ENCODE results near the gene TTC34.

TTC34 gene

DNA sequence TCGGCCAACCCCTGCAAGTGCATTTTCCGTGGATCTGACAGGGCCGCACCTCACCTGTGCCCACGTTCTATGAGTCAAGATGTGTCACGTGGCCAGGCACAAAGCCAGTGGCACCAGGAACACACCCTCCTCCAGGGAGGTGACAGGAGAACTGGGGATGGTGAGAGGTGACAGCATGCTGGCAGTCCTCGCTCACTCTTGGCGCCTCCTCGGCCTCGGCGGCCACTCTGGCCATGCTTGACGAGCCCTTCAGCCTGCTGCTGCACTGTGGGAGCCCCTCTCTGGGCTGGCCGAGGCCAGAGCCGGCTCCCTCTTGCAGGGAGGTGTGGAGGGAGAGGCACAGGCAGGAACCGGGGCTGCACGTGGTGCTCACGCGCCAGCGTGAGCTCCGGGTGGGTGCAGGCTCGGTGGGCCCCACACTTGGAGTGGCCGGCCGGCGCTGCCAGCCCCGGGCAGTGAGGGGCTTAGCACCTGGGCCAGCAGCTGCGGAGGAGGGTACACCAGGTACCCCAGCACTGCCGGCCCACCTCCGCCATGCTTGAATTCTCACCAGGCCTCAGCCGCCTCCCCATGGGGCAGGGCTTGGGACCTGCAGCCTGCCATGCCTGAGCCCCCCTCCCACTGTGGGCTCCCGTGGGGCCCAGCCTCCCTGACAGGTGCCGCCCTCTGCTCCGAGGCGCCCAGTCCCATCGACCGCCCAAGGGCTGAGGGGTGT is 11.6 kb upstream of the TTC34 start:
- no peak for DNase-seq (ENCODE audit: low read depth)

DNA sequence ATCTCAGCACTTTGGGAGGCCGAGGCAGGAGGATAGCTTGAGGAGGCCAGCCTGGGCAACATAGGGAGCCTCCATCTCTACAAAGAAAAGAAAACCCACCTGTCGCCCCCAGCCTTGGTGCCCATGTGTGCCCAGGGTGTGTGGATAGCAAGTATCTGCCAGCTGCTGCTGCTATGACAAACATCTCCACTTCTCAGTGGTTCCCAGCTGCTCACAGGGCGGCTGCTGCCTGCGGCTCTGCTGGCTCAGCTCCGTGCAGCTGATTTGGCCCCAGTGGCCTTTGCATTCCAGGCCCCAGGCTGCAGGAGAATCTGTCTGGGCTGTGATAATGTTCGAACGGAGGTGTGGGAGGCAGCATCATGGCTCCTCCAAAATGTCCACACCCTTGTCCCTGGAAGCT is 10.6 kb upstream of the TTC34 start:
- DNase-seq (ENCODE audit: low read depth), result no peak

- no peak for DNase-seq (ENCODE audit: low read depth)
These were observed 10.0 kb upstream of the TTC34 start for GRCh38 chr1:2811533-2811918.

DNA sequence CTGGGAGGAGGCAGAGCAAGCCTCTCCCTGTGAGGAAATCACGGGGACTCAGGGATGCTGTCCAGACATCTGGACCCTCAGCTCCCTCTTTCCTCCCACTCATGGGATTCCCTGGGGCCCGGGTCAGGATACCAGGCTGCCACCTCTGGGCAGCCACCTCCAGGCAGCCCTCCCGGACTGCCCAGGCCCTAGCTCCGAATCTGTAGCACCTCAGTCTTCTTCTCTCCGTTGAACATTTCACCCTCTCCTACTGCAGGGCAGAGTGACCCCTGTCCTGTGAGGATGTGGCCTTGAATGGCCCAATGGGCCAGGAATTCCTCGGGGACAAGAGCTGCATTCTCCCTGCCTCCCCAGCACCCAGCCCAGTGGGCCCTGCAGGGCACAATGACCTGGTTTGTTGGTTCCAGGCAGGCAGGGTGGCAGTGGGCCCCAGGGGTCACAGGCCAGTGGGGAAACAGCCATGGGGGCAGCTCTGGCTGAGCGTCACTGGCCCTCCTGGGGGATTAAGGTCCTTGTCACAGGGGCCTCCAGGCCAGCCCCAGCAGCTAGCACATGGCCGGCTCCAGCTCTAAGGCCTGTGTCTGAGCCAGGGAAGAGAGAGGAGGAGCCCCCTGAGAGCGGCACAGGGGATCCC is 9.5 kb upstream of the TTC34 start:
- no peak for DNase-seq (ENCODE audit: low read depth)

GRCh38 chr1:2810281-2810680 is 8.8 kb upstream of the TTC34 start:
- DNase-seq (ENCODE audit: low read depth), result no peak

DNA sequence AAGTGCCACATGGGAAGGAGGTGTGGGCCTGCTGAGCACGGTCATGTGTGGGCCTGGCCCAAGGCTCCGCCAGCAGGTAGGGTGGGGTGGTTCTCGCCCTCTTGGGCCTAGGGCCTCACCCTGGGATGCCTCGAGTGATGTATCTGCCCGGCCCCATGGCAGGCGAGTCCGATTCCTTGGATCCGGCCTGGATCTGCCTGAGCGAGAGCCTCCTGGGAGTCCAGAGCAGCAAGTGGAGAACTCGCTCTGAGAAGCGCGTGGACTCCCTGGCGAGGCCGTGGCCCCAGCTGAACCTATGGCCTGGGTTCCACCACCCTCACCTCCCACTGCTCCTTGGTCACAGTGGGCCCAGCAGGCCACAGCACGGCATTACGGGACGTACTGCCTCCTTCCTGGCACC is 8.2 kb upstream of the TTC34 start:
- DNase-seq (ENCODE audit: low read depth), result no peak

DNA sequence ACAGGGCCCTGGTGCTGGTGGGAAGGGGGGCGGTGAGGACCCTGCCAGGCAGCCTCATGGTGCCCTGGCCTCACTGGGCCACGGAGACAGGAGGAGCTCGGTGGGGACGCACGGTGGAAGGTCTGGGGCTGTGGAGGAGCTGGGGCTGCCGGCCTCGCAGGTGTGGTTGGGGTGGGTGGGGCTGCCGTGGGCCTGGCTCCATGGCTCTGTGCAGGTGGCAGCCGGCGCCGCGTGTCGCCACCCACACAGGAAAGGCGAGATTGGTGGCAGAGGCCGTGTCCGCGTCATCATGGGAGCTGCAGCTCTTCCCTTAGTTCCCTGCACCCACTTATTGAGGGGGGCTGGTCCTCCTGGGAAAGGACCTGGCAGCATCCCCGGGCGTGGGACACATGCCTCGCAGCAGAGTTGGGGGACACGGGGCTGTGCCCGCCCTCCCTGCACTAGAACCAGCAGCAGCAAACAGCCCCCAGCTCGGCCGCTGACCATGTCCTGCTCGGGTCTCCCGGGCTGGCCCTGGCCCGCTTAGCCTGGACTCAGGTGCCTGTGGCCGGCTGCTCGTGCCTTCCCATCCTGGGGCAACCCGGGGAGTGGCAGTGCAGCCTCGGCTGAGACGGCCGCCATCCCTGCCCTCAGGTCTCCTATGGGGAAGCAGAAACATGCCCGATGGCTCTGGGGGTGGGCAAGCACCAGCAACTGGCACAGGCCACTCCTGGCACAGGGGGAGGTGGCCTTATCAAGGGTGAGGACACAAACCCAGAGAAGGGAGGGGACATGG is 7.5 kb upstream of the TTC34 start:
- no peak for DNase-seq (ENCODE audit: low read depth)

GRCh38 chr1:2808386-2808705 is 6.9 kb upstream of the TTC34 start:
- no peak for DNase-seq (ENCODE audit: low read depth)

DNA sequence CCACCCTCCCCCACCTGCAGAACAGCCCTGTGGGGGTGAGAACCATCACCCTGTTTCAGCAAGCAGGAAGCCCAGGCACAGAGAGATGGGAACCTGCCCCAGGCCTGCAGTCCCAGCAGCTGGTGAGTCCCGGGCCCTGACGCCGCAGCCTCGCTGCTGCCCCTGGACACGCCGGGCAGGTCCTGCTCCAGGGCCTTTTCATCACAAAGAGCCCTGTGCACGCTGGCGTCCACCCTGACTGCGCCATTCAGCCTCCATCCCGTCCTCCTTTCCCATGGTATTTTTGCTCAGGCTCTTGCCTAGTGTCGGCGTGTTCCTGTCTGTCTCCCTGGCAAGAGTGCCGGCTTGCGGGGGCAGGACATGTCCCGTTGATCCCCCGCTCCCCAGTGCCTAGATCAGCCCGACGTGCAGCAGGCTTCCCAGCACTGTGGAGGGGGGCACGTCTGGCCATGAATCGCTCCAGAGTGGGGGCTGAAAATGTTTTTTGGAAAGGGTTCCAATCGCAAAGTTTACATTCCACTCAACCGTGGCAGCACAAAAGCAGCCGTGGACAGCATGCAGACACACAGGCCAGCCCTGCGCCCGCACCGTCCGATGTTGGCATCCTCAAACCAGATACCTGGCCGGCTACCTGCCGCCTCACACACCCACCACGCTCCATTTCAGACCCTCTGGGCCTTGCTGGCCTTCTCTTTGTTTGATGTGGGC is 6.3 kb upstream of the TTC34 start:
- no peak for DNase-seq (ENCODE audit: low read depth)

DNA sequence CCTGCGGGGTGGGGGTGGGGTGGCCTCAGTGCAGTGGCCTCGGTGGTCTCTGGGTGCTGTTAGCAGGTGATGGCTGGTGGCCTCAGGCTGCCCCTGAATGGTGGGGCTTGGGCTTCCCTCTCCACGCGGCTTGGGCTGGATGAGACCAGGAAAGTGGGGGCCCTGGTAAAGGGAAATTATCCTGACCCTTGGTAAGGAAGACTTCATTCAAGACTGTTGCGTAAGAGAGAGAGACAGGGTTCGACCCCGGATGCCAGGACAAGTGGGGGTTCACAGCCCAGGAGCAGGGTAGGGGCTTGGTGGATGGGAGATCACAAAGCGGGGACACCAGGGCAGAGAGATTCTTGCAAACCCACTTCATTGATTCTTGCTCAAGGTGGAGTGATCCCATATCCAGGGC is 5.5 kb upstream of the TTC34 start:
- no peak for DNase-seq (ENCODE audit: low read depth)

DNA sequence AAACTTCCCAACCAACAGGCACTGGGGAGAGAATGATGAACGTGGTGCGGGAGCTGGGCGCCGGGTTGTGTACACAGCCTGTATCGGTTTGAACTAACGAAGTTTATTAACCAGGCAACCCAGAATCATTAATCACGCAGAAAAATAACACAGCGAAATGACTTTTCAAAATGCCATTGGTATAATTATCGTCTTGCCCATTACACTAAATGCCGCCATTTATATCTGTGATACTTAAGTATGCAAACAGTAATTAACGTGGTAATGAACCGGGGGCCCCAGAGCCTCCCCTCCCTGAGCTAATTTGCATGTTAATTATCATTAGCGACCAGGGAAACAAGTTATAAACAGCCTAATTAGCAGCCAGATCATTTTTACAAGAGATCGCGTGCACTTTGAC is 5.1 kb upstream of the TTC34 start:
- DNase-seq (ENCODE audit: low read depth), result no peak

GRCh38 chr1:2805801-2806430 is 4.4 kb upstream of the TTC34 start:
- no peak for DNase-seq (ENCODE audit: low read depth)

- no peak for DNase-seq (ENCODE audit: low read depth)
These were observed 3.3 kb upstream of the TTC34 start for GRCh38 chr1:2804628-2805351.

- no peak for DNase-seq (ENCODE audit: low read depth)
These were observed 2.6 kb upstream of the TTC34 start for GRCh38 chr1:2803931-2804627.

- no peak for DNase-seq (ENCODE audit: low read depth)
These were observed 1.8 kb upstream of the TTC34 start for GRCh38 chr1:2803086-2803930.

- DNase-seq (ENCODE audit: low read depth), result no peak
These were observed 998 bp upstream of the TTC34 start for GRCh38 chr1:2802421-2802961.

DNA sequence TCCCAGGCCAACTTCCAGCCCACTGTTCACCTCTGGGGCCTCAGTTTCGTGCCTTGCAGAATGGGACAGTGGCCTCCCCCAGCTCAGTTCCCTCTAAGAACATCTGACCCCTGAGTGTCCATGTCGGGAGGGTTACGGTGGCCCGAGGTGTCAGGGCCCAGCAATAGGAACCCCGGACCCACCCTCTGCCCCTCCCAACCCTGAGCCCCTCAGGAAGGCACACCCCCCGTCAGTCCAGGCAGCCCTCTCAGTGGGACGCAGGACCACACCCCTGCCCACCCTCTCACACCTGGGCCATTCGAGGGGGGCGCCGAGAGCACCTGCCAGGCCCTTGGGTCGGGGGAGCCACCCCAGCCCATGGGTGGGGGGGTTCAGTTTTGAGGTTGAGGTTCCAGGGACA is 447 bp downstream of the TTC34 start:
- DNase-seq (ENCODE audit: low read depth), result no peak

DNA sequence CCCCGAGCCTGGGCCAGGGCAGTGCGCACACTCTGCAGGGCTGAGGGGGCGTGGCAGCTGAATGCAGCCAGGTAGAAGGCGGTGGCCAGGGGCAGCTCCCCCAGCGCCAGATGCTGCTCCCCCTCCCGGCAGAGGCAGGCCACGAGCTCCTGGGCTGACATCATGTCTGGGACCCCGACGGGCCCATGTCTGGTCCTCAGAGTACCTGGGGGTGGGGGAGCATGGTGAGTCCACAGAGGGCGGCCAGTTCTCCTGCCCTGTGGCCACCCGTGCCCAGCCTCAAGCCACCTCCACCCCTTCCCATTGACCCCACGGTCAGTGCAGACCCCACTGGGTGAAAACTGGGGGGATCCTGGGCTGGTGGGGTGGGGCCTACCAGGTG is 838 bp downstream of the TTC34 start:
- no peak for DNase-seq (ENCODE audit: low read depth)

GRCh38 chr1:2799811-2800663 is 1.5 kb downstream of the TTC34 start:
- DNase-seq (ENCODE audit: low read depth), result no peak
